GM23338 (cell line): ENCODE data around the gene CDH4. TPM values are rescaled to one million over a fixed set of nuclear protein-coding genes. Genes with fewer than 3 reads are reported as not detected.

ENCODE experiments used
- CREB1 ChIP-seq: fragments of 250-450 bp; sonication (Bioruptor Pico); IDR thresholded peaks from 2 replicates; pipeline ENCODE4 v1.5.0; 2020; ENCODE audit warnings: low read depth, mild to moderate bottlenecking, moderate library complexity
- ETS1 ChIP-seq: IDR thresholded peaks from 2 replicates; pipeline ENCODE4 v1.6.1; 2016; ENCODE audit warnings: antibody characterized with exemption
- NANOG ChIP-seq: IDR thresholded peaks from 2 replicates; pipeline ENCODE4 v1.6.1; 2016; ENCODE audit warnings: antibody characterized with exemption, borderline replicate concordance
- POLR2AphosphoS5 ChIP-seq: IDR thresholded peaks from 2 replicates; pipeline ENCODE4 v1.6.1; 2016; ENCODE audit warnings: antibody characterized with exemption, low read depth
- REST ChIP-seq: IDR thresholded peaks from one replicate; pipeline ENCODE4 v1.6.1; 2018; ENCODE audit warnings: antibody characterized with exemption; ENCODE audit not compliant: unreplicated experiment
- STAT1 ChIP-seq: IDR thresholded peaks from one replicate; pipeline ENCODE4 v1.6.1; 2016; ENCODE audit warnings: antibody characterized with exemption; ENCODE audit not compliant: unreplicated experiment
- ZNF331 ChIP-seq: fragments of 250-450 bp; sonication (Bioruptor Pico); IDR thresholded peaks from 2 replicates; pipeline ENCODE4 v1.5.0; 2020; ENCODE audit warnings: low read depth, mild to moderate bottlenecking, moderate library complexity
- ZNF462 ChIP-seq: fragments of 250-450 bp; sonication (Bioruptor Pico); IDR thresholded peaks from 2 replicates; pipeline ENCODE4 v1.5.0; 2020; ENCODE audit warnings: mild to moderate bottlenecking, moderate library complexity
- polyA plus RNA-seq: library from polyadenylated mRNA; unstranded; fragments of >200 nt; fragmentation: Nextera tagmentation; extraction: Ambion mirVana; gene quantifications from 2 replicates; pipeline ENCODE4 v1.2.1, GENCODE V29; 2016
- total RNA-seq: library from RNA; depleted of rRNA; stranded (reverse); fragments of >200 nt; shearing (Covaris generic); gene quantifications from 2 replicates; pipeline ENCODE4 v1.2.3, GENCODE V29; 2014

The CDH4 gene
- total and polyA plus RNA-seq, 2 experiments from 2014 or later = 1.2 to 4.2 TPM

GRCh38 chr20:61590236-61590635 lies 338.2 kb downstream of the CDH4 start (continued):
- TF ChIP-seq ZNF462 (no peak), ETS1 (no peak), POLR2AphosphoS5 (no peak), NANOG (no peak), ZNF331 (CRISPR knock-in tag) (no peak), CREB1 (CRISPR knock-in tag) (no peak), STAT1 (no peak), REST (no peak)
